ENCODE measurements around the gene PTPRR. TPM values are rescaled to one million over a fixed set of nuclear protein-coding genes. Genes with fewer than 3 reads are reported as not detected.

PTPRR gene
- total and polyA plus RNA-seq, 7 donors = 0.99 to 38.6 (median 4.2) TPM

DNA sequence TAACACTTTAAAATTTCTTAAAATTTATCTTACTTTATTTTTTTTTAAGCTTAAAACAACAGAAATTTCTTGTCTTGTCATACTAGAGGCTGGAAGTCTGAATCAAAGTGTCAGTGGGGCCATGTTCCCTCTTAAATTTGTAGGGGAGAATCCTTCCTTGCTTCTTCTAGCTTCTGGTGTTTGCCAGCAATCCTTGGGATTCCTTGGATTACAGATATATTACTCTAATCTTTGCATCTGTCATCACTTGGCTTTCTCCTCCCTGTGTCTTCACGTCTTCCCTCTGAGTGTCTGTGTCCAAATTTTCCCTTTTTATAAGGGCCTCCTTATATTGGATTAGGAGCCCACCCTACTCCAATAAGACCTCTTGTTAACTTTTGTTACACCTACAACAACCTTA lies 147.7 kb downstream of the PTPRR start:
- DNase-seq = no peak
- Histone ChIP-seq H3K27ac (no peak overlapping the region), H3K27me3 (no peaks in the 10 kb centered on the region), H3K4me3 (no peak overlapping the region), H3K4me1 (no peaks in the 10 kb centered on the region), H3K36me3 (no peaks in the 10 kb centered on the region), H3K9me3 (no peaks in the 10 kb centered on the region)
- TF ChIP-seq EP300 (IDR thresholded peaks at IDR 0.05) (no peak), POLR2A (IDR thresholded peaks at IDR 0.05) (no peak), POLR2AphosphoS5 (IDR thresholded peaks at IDR 0.05) (no peak)
- TF ChIP-seq, protein P1, sequence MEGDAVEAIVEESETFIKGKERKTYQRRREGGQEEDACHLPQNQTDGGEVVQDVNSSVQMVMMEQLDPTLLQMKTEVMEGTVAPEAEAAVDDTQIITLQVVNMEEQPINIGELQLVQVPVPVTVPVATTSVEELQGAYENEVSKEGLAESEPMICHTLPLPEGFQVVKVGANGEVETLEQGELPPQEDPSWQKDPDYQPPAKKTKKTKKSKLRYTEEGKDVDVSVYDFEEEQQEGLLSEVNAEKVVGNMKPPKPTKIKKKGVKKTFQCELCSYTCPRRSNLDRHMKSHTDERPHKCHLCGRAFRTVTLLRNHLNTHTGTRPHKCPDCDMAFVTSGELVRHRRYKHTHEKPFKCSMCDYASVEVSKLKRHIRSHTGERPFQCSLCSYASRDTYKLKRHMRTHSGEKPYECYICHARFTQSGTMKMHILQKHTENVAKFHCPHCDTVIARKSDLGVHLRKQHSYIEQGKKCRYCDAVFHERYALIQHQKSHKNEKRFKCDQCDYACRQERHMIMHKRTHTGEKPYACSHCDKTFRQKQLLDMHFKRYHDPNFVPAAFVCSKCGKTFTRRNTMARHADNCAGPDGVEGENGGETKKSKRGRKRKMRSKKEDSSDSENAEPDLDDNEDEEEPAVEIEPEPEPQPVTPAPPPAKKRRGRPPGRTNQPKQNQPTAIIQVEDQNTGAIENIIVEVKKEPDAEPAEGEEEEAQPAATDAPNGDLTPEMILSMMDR (IDR thresholded peaks at IDR 0.05) = no peak
- intact Hi-C loops (cut with DNase I) = no loop called here
- 67 to 71% methylated on average over 1 of the region's 1 CpG for WGBS, 2 donors

- Histone ChIP-seq H3K27me3 (no peaks in the 10 kb centered on the region), H3K27ac (no peak overlapping the region), H3K36me3 (no peaks in the 10 kb centered on the region), H3K4me3 (no peak overlapping the region), H3K9me3 (no peaks in the 10 kb centered on the region), H3K4me1 (no peaks in the 10 kb centered on the region)
- intact Hi-C loops (cut with DNase I) = no loop called here
- no peak for DNase-seq
- TF ChIP-seq POLR2A (IDR thresholded peaks at IDR 0.05) (no peak), EP300 (IDR thresholded peaks at IDR 0.05) (no peak), POLR2AphosphoS5 (IDR thresholded peaks at IDR 0.05) (no peak)
- TF ChIP-seq, protein P1 (IDR thresholded peaks at IDR 0.05) = no peak
Measured at GRCh38 chr12:70771581-70771980, 149.0 kb downstream of the PTPRR start.

DNA sequence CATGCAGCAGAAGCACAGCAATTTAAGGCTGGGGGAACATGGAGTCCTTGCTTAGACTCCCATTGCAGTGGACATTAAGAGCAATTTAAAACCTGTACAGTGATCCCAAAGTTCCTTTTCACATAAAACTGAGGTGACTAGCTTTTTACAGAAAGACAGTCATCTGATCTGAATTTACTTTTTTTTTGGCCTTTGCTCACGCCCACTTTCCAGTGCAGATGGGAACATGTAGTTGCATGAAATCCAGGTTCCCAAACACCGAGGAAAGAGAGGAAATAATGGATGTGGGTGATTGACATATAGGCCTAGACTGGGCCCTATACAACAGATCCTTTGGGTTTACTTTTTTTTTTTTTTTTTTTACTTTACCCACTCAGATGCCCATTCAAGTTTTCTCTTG lies 156.9 kb downstream of the PTPRR start:
- WGBS, 2 donors = 85 to 89% methylated on average over 2 of the region's 2 CpGs
- Histone ChIP-seq H3K27ac (no peak overlapping the region), H3K36me3 (no peaks in the 10 kb centered on the region), H3K4me3 (no peak overlapping the region), H3K9me3 (no peaks in the 10 kb centered on the region), H3K27me3 (no peaks in the 10 kb centered on the region), H3K4me1 (no peaks in the 10 kb centered on the region)
- no peak for DNase-seq
- TF ChIP-seq EP300 (IDR thresholded peaks at IDR 0.05) = no peak
- intact Hi-C loops (cut with DNase I) = no loop called here

DNA sequence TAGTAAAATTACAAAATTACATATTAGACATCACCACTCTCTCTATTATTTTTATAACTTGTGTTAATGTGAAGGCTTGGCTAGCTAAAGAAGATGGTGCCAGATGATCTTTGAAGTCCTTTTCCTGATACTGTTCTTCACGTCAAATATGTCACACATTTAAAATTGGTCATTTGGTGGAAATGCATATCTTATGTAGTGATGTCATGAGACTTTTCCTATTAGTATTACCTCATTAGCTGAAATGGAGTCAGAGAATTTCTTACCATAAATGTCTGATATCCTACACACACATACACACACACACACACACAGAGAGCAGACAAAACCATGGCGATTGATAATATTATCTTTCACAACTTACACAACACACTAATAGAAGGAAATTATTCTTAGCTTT lies 158.5 kb downstream of the PTPRR start:
- WGBS, 2 donors = 88 to 89% methylated on average over 2 of the region's 2 CpGs
- DNase-seq = no peak
- intact Hi-C loops (cut with DNase I) = no loop called here

GRCh38 chr12:70759161-70759918 lies 161.2 kb downstream of the PTPRR start:
- no peak for TF ChIP-seq POLR2AphosphoS5 (IDR thresholded peaks at IDR 0.05)
- TF ChIP-seq EP300 (IDR thresholded peaks at IDR 0.05) = no peak
- no peak for TF ChIP-seq POLR2A (IDR thresholded peaks at IDR 0.05)
- TF ChIP-seq, protein P1 (IDR thresholded peaks at IDR 0.05) = no peak
- Histone ChIP-seq H3K9me3 (no peaks in the 10 kb centered on the region), H3K27ac (no peak overlapping the region), H3K27me3 (no peaks in the 10 kb centered on the region), H3K4me3 (no peak overlapping the region), H3K36me3 (no peaks in the 10 kb centered on the region), H3K4me1 (no peaks in the 10 kb centered on the region)
- intact Hi-C loops (cut with DNase I) = no loop called here
- 92 to 97% methylated on average over 12 of the region's 12 CpGs for WGBS, 2 donors
- no peak for DNase-seq

More for the DNA sequence above, 158.5 kb downstream of the PTPRR start:
- Histone ChIP-seq H3K27ac (no peak overlapping the region), H3K27me3 (no peaks in the 10 kb centered on the region), H3K4me1 (no peaks in the 10 kb centered on the region), H3K36me3 (no peaks in the 10 kb centered on the region), H3K4me3 (no peak overlapping the region), H3K9me3 (no peaks in the 10 kb centered on the region)
- TF ChIP-seq EP300 (IDR thresholded peaks at IDR 0.05) (no peak), POLR2A (IDR thresholded peaks at IDR 0.05) (no peak), POLR2AphosphoS5 (IDR thresholded peaks at IDR 0.05) (no peak)
- TF ChIP-seq, protein P1 (IDR thresholded peaks at IDR 0.05) = no peak
